ENCODE measurements around the gene TRAPPC2B.

Gene TRAPPC2B

GRCh38 chr19:57389730-57390598 is 26.6 kb downstream of the TRAPPC2B start, which contains the start of gene ZNF548:
ZNF548 (plus strand) TSS chr19:57389854; CDS start chr19:57390100, 246 bp downstream.
- Histone ChIP-seq H3K9me2 (replicated peaks; ENCODE audit: control insufficient read depth, low read length) (no peaks in the 10 kb centered on the region), H3F3A (ENCODE audit: control insufficient read depth, insufficient read depth) (peaks cover 5% of the 10 kb centered on the region; the same call in 1 of the 2 replicates), H3K27ac (ENCODE audit: low read depth, low read length) (peak within 1 kb of the TSS; percentile 33; the same call in 1 of the 2 replicates), H3K36me3 (ENCODE audit: control insufficient read depth, low read length) (peaks cover 5% of the 10 kb centered on the region; the same call in 1 of the 2 replicates), H3K4me2 (ENCODE audit: low read length) (peak within 1 kb of the TSS; percentile 84), H4K20me1 (ENCODE audit: control insufficient read depth, insufficient read depth, low read depth, low read length) (no peaks in the 10 kb centered on the region), H3K4me1 (ENCODE audit: control insufficient read depth, low read length) (peaks cover 16% of the 10 kb centered on the region), H3K4me3 (ENCODE audit: low read length) (peak within 1 kb of the TSS; percentile 87), H3K79me2 (ENCODE audit: control insufficient read depth, low read length) (0 out of 2 replicates have a peak, but pooled peaks cover 2% of the 10 kb centered on the region), H3K9me3 (ENCODE audit: control insufficient read depth, insufficient read depth, low read length) (peaks cover 46% of the 10 kb centered on the region), H3K27me3 (ENCODE audit: control insufficient read depth, low read length) (no peaks in the 10 kb centered on the region)
- TF ChIP-seq, protein P1, sequence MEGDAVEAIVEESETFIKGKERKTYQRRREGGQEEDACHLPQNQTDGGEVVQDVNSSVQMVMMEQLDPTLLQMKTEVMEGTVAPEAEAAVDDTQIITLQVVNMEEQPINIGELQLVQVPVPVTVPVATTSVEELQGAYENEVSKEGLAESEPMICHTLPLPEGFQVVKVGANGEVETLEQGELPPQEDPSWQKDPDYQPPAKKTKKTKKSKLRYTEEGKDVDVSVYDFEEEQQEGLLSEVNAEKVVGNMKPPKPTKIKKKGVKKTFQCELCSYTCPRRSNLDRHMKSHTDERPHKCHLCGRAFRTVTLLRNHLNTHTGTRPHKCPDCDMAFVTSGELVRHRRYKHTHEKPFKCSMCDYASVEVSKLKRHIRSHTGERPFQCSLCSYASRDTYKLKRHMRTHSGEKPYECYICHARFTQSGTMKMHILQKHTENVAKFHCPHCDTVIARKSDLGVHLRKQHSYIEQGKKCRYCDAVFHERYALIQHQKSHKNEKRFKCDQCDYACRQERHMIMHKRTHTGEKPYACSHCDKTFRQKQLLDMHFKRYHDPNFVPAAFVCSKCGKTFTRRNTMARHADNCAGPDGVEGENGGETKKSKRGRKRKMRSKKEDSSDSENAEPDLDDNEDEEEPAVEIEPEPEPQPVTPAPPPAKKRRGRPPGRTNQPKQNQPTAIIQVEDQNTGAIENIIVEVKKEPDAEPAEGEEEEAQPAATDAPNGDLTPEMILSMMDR (IDR thresholded peaks at IDR 0.05; ENCODE audit: low read depth, low read length, poor library complexity, severe bottlenecking): peak; percentile 16
- no peak for TF ChIP-seq EZH2phosphoT487 (IDR thresholded peaks at IDR 0.05; ENCODE audit: borderline replicate concordance, low read length)

DNA sequence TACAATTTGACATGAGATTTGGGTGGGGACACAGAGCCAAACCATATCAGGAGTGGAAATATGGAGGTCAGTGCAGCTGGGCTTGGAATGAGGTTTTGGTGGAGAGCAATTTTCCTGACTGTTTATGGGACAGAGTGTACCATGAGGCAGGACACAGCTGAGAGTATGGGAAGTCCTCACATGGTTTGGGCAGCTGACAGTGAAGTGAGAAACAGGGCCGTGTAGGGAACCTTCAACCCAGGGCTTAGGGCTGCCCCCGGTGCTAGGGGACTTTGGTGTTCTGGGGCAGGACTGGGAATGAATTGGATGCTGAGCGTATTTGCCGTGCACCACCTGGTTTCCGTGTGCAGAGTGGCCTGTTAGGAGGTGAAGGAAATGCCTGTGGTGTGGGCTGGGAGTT is 32.4 kb downstream of the TRAPPC2B start:
- no peak for TF ChIP-seq EZH2phosphoT487 (IDR thresholded peaks at IDR 0.05; ENCODE audit: borderline replicate concordance, low read length)
- TF ChIP-seq, protein P1 (IDR thresholded peaks at IDR 0.05; ENCODE audit: low read depth, low read length, poor library complexity, severe bottlenecking): no peak
- no peaks in the 10 kb centered on the region for H4K20me1 ChIP-seq (ENCODE audit: control insufficient read depth, insufficient read depth, low read depth, low read length)
- no peaks in the 10 kb centered on the region for H3K9me2 ChIP-seq (replicated peaks; ENCODE audit: control insufficient read depth, low read length)
- 0 out of 2 replicates have a peak, but pooled peaks cover 3% of the 10 kb centered on the region for H3K36me3 ChIP-seq (ENCODE audit: control insufficient read depth, low read length)
- no peak overlapping the region for H3K27ac ChIP-seq (ENCODE audit: low read depth, low read length)
- H3K4me1 ChIP-seq (ENCODE audit: control insufficient read depth, low read length): peaks cover under 1% of the 10 kb centered on the region
- no peaks in the 10 kb centered on the region for H3F3A ChIP-seq (ENCODE audit: control insufficient read depth, insufficient read depth)
- 0 out of 2 replicates have a peak, but pooled peaks cover under 1% of the 10 kb centered on the region for H3K79me2 ChIP-seq (ENCODE audit: control insufficient read depth, low read length)
- no peak overlapping the region for H3K4me3 ChIP-seq (ENCODE audit: low read length)
- no peak overlapping the region for H3K4me2 ChIP-seq (ENCODE audit: low read length)
- H3K27me3 ChIP-seq (ENCODE audit: control insufficient read depth, low read length): no peaks in the 10 kb centered on the region
- H3K9me3 ChIP-seq (ENCODE audit: control insufficient read depth, insufficient read depth, low read length): peaks cover 28% of the 10 kb centered on the region

- Histone ChIP-seq H3K36me3 (ENCODE audit: control insufficient read depth, low read length) (0 out of 2 replicates have a peak, but pooled peaks cover 3% of the 10 kb centered on the region), H3K9me3 (ENCODE audit: control insufficient read depth, insufficient read depth, low read length) (peaks cover 32% of the 10 kb centered on the region), H3K9me2 (replicated peaks; ENCODE audit: control insufficient read depth, low read length) (no peaks in the 10 kb centered on the region), H3K4me1 (ENCODE audit: control insufficient read depth, low read length) (no peaks in the 10 kb centered on the region), H3K27ac (ENCODE audit: low read depth, low read length) (no peak overlapping the region), H3K4me2 (ENCODE audit: low read length) (no peak overlapping the region), H3K4me3 (ENCODE audit: low read length) (no peak overlapping the region), H4K20me1 (ENCODE audit: control insufficient read depth, insufficient read depth, low read depth, low read length) (no peaks in the 10 kb centered on the region), H3K79me2 (ENCODE audit: control insufficient read depth, low read length) (no peaks in the 10 kb centered on the region), H3K27me3 (ENCODE audit: control insufficient read depth, low read length) (no peaks in the 10 kb centered on the region), H3F3A (ENCODE audit: control insufficient read depth, insufficient read depth) (no peaks in the 10 kb centered on the region)
- no peak for TF ChIP-seq EZH2phosphoT487 (IDR thresholded peaks at IDR 0.05; ENCODE audit: borderline replicate concordance, low read length)
- TF ChIP-seq, protein P1 (IDR thresholded peaks at IDR 0.05; ENCODE audit: low read depth, low read length, poor library complexity, severe bottlenecking): no peak
Observed at GRCh38 chr19:57398868-57399267, 35.5 kb downstream of the TRAPPC2B start.

Measured in DOHH2 (cell line).